ENCODE measurements around the gene BIRC2.
"Not testable (repeated sequence)": the region's sequence is repeated elsewhere in the genome, so short reads cannot be mapped to it uniquely, and the experiment has no call there.

Gene BIRC2

DNA sequence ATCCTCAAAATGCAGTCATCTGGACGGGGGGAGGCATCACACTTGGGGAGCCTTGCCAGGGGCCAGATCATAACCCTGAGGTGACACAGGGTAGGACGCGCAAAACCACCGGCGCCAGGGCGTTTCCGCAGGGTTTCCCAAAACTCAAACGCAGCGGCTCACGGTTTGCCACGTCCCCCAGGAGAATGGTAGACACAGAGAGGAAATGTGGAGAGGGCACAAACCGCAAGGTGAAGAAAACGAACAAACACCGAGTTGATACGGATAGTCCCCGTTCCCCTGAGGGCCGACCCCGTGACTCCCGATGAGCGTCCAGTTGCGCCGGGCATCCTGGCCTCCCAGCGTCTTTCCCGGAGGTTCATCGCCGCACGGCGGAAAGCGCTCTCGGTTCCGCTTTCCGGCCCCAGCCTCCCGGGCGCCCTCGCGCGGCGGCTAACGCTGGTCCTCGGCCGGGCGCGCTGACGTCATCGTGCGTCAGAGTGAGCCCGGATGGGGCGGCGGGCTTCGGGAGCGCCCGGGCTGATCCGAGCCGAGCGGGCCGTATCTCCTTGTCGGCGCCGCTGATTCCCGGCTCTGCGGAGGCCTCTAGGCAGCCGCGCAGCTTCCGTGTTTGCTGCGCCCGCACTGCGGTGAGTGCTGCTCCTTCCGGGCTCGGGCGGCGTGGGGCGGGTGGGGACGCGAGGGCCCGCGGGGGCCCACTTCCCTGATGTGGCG is at the start of gene BIRC2:
TSS of gene BIRC2 (plus strand) at position 467 of the 714 bp plus-strand sequence. CDS start 2,641 bp downstream, outside the sequence.
- peak; percentile 93 for DNase-seq (ENCODE audit: low read depth)

DNA sequence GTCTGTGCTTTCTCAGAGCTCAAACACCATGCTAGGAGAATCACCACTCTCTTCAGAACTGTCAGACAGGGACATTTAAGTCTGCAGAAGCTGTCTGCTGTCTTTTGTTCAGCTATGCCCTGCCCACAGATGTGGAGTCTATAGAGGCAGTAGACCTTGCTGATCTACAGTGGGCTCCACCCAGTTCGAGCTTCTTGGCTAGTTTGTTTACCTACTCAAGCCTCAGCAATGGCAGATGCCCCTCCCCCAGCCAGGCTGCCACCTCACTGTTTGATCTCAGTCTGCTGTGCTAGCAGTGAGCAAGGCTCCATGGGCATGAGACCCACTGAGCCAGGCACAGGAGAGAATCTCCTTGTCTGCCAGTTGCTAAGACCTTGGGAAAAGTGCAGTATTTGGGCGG is 46.2 kb upstream of the BIRC2 start:
- DNase-seq (ENCODE audit: low read depth), result not testable (repeated sequence)

DNA sequence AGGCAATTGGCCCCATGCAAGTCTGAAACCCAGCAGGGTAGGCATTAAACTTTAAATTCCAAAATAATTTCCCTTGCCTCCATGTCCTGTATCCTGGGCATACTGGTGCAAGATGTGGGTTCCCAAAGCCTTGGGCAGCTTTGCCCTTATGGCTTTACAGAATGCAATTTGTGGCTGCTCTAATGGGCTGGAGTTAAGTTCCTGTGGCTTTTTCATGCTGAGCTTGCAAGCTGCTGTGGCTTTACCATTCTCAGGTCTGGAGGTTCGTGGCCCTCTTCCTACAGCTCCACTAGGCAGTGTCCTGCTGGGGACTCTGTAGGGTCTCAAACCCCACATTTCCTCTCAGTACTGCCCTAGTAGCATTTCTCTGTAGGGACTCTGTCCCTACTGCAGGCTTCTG is 44.8 kb upstream of the BIRC2 start:
- no peak for DNase-seq (ENCODE audit: low read depth)

GRCh38 chr11:102304686-102305085 is 42.3 kb upstream of the BIRC2 start:
- DNase-seq (ENCODE audit: low read depth), result no peak

GRCh38 chr11:102305352-102306047 is 41.5 kb upstream of the BIRC2 start:
- DNase-seq (ENCODE audit: low read depth), result no peak

- DNase-seq (ENCODE audit: low read depth), result no peak
These were observed 40.9 kb upstream of the BIRC2 start for GRCh38 chr11:102306048-102306597.

- no peak for DNase-seq (ENCODE audit: low read depth)
These were observed 39.9 kb upstream of the BIRC2 start for GRCh38 chr11:102306817-102307726.

DNA sequence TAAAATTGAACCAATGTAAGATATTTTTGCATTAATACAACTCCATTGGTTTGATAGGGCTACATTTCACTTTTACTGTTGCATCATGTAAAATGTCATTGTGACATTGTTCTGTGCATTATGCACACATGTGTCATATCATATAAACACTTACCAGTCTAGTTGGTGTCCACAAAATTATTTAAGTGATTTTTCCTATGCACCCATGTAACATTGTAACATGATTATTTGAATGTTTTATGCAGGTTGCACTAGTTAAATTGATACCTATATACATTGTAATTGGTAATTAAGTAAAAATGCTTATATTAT is 39.3 kb upstream of the BIRC2 start:
- DNase-seq (ENCODE audit: low read depth), result no peak

DNA sequence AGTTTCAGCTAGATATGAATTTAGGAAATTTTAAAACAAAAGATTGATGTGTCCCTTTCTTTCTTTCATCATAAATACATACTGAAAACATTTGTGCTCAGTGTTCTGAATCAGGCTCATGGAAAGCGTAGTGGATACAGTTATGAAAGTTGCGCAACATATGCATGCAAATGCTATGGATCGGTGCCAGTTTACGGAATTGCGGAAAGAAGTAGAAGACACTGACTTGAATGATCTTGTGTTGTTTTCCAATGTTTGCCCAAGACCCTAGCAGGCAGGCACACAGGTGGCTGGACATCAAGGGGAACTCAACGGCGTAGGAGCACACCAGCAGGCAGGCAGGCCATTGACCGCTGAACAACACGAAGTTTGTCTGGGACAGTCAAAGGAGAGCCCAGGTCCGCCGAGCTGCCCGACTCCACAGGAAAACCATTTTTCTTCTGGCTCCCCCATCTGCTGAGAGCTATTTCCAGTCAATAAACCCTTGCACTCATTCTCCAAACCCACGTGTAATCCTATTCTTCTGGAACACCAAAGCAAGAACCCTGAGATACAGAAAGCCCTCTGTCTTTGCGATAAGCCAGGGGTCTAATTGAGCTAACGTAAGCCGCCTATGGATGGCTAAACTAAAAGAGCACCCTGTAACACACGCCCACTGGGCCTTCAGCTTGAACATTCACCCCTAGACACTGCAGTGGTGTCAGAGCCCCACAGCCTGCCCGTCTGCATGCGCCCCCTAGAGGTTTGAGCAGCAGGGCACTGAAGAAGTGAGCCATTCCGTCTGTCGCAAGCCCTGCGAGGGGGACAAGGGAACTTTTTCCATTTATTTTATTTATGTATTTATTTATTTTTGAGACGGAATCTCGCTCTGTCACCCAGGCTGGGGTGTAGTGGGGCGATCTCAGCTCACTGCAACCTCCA is 37.1 kb upstream of the BIRC2 start:
- DNase-seq (ENCODE audit: low read depth), result no peak

GRCh38 chr11:102312667-102313066 is 34.3 kb upstream of the BIRC2 start:
- no peak for DNase-seq (ENCODE audit: low read depth)

- DNase-seq (ENCODE audit: low read depth), result no peak
These were observed 33.6 kb upstream of the BIRC2 start for GRCh38 chr11:102313238-102313940.

DNA sequence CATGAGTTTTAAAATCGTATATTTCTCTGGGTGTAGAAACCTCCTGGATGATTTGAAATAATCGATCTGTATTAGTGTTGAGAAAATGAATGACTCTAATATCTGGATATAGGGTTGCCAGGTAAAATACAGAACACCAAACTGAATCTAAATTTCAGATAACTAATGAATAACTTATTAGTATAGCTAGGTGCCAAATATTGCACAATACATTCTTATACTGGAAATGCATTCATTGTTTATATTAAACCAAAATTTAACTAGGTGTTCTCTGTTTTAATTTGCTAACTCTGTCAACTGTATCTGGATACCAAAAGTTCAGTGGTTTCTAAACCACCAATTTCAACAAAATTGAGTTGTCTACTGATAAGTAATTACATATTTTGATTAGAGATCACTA is 32.2 kb upstream of the BIRC2 start:
- DNase-seq (ENCODE audit: low read depth), result no peak

GRCh38 chr11:102316346-102316904 is 30.6 kb upstream of the BIRC2 start:
- no peak for DNase-seq (ENCODE audit: low read depth)

DNA sequence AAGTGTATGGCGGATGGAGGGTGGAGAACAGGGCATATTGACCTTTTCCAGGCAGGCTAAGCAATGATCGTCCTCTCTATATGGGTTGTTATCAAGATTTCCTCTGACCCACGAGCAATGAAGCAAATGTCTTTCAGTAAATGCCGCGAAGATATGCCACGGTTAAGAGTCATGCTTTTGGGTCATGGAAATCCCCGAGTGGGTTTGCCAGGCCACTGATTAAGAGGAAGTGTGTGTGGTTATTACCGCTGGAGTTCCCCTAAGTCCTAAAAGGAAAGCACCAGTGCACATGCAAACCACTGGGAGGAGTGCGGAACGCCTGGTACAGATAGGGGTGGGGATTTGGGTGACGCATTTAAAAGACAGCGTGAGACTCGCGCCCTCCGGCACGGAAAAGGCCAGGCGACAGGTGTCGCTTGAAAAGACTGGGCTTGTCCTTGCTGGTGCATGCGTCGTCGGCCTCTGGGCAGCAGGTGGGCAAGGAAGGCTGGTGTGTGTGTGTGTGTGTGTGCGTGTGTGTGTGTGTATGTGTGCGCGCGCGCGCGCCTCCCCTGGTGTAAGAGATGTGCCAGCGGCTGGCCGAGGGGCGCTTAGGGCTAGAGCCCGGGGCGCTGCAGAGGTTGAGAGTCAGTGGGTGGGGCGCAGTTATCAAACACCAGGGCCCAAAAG is 29.8 kb upstream of the BIRC2 start, which contains the start of gene BIRC3:
TSS of gene BIRC3 (plus strand) at position 386 of the 669 bp plus-strand sequence. CDS start 7,026 bp downstream, outside the sequence.
- DNase-seq (ENCODE audit: low read depth), result peak; percentile 85

- DNase-seq (ENCODE audit: low read depth), result no peak
These were observed 29.3 kb upstream of the BIRC2 start for GRCh38 chr11:102317768-102318103.

GRCh38 chr11:102318469-102318868 is 28.5 kb upstream of the BIRC2 start:
- peak; percentile 53 for DNase-seq (ENCODE audit: low read depth)

GRCh38 chr11:102319544-102319943 is 27.5 kb upstream of the BIRC2 start:
- DNase-seq (ENCODE audit: low read depth), result no peak

DNA sequence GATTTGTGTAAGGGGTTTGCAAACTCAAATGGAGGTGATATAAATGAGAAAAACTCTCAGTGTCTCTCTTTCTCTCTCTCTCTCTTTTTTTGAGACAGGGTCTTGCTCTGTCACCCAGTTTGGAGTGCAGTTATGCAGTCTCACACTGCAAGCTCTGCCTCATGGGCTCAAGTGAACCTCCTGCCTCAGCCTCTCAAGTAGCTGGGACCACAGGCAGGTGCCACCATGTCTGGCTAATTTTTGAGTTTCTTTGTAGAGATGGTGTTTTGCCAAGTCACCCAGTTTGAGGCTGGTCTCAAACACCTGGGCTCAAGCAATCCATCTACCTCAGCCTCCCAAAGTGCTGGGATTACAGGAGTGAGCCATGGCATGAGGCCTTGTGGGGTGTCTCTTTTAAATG is 26.8 kb upstream of the BIRC2 start:
- DNase-seq (ENCODE audit: low read depth), result no peak

DNA sequence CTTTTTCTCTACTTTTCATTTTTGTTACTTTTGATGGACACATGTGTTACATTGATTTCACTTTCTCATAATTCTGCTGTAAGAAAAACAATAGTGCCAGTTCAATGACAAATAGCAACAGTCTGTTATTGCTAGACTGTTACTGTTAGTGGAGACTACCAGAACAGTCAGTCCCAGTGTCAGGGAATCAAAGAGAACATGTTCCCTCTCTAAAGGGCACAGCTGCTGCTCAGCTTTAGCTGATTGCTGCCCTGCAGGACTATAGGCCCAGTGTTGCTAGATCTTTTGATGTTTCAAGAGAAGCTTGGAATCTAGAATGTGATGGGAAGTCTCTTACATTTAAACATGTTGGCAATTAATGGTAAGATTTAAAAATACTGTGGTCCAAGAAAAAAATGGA is 26.3 kb upstream of the BIRC2 start:
- DNase-seq (ENCODE audit: low read depth), result no peak

GRCh38 chr11:102322560-102322959 is 24.5 kb upstream of the BIRC2 start:
- no peak for DNase-seq (ENCODE audit: low read depth)
